Endothelial cell of umbilical vein (primary cell): ENCODE results near the gene IGFBP4. TPM values are rescaled to one million over a fixed set of nuclear protein-coding genes. Genes with fewer than 3 reads are reported as not detected.

Experiments used
- BruUV-seq: library from RNA; stranded (reverse); fragments of 400-500 nt; replicated peaks from 2 replicates; lab custom pipeline; 2021; lab: Mats Ljungman, UMichigan
- CTCF ChIA-PET: fragments of 300-600, 350-600 bp; sonication (Branson Sonifier 250); formaldehyde crosslinking; loops from one replicate; lab custom pipeline; 2021; ENCODE audit warnings: antibody characterized with exemption, inconsistent platforms; lab: Charles Lee
- POLR2A ChIA-PET: fragments of 300-600, 350-600 bp; sonication (Branson Sonifier 250); formaldehyde crosslinking; loops from one replicate; lab custom pipeline; 2021; ENCODE audit warnings: antibody characterized with exemption, inconsistent platforms; lab: Charles Lee
- DNase-seq: peaks from one replicate; pipeline ENCODE4 v3.0.0-alpha.2; 2011; ENCODE audit warnings: low read depth, low spot score
- FAIRE-seq: peaks from 2 replicates; lab custom pipeline; 2011; peaks lifted over from hg19 to GRCh38; lab: Jason Lieb, UNC
- H2AFZ ChIP-seq: 2 replicates; pipeline ENCODE4 v1.6.0; 2012; ENCODE audit warnings: low read depth, low read length, control low read depth, inconsistent platforms
- H3K27ac ChIP-seq: 2 replicates; pipeline ENCODE4 v1.5.1; 2011; ENCODE audit warnings: low read depth, mild to moderate bottlenecking, control low read depth, low read length, moderate library complexity; ENCODE audit not compliant: insufficient read depth
- H3K27me3 ChIP-seq, 2 experiments: 2 replicates each; pipeline versions ENCODE4 v1.6.0 to v1.6.1; 2011; ENCODE audit warnings: low read length in 2 of 2, mixed read lengths in 1 of 2; ENCODE audit not compliant: control insufficient read depth in 2 of 2, insufficient read depth in 2 of 2
- H3K36me3 ChIP-seq, 2 experiments: 2 replicates in 1 of 2; 3 replicates in 1 of 2; pipeline ENCODE4 v1.5.1; 2011; ENCODE audit warnings: low read length in 2 of 2, mild to moderate bottlenecking in 1 of 2, moderate library complexity in 1 of 2; ENCODE audit not compliant: control insufficient read depth in 2 of 2, insufficient read depth in 2 of 2; ENCODE audit errors: extremely low read depth in 1 of 2
- H3K4me1 ChIP-seq: 3 replicates; pipeline ENCODE4 v1.5.1; 2011; ENCODE audit warnings: mild to moderate bottlenecking, low read length; ENCODE audit not compliant: control insufficient read depth, insufficient read depth; ENCODE audit errors: extremely low read depth
- H3K4me2 ChIP-seq: 2 replicates; pipeline ENCODE4 v1.6.1; 2011; ENCODE audit warnings: low read length, control low read depth, mixed read lengths; ENCODE audit not compliant: insufficient read depth
- H3K4me3 ChIP-seq, 3 experiments: fragments of 200-600 bp in 1 of 3; sonication (generic), shearing (Covaris generic) in 1 of 3; replicated peaks in 1 of 3; 2 replicates each; pipeline ENCODE4 v1.5.1; 2011 to 2016; ENCODE audit warnings: control low read depth in 3 of 3, low read length in 3 of 3, mild to moderate bottlenecking in 2 of 3, inconsistent platforms in 1 of 3, low read depth in 1 of 3, moderate library complexity in 1 of 3; ENCODE audit not compliant: insufficient read depth in 1 of 3
- H3K79me2 ChIP-seq: 2 replicates; pipeline ENCODE4 v1.6.0; 2012; ENCODE audit warnings: low read length, inconsistent platforms; ENCODE audit not compliant: control insufficient read depth, insufficient read depth
- H3K9ac ChIP-seq: replicated peaks from 2 replicates; pipeline ENCODE3; 2011; ENCODE audit warnings: low read length, control low read depth; ENCODE audit not compliant: insufficient read depth; ENCODE audit errors: extremely low read depth
- H3K9me1 ChIP-seq: replicated peaks from 3 replicates; pipeline ENCODE4 v1.6.0; 2011; ENCODE audit warnings: mild to moderate bottlenecking, low read length; ENCODE audit not compliant: control insufficient read depth, insufficient read depth; ENCODE audit errors: extremely low read depth
- H3K9me3 ChIP-seq: replicated peaks from 2 replicates; pipeline ENCODE4 v1.5.1; 2012; ENCODE audit warnings: low read length, inconsistent platforms; ENCODE audit not compliant: control insufficient read depth, insufficient read depth
- H4K20me1 ChIP-seq: replicated peaks from 2 replicates; pipeline ENCODE3; 2011; ENCODE audit warnings: mild to moderate bottlenecking, low read length; ENCODE audit not compliant: control insufficient read depth, insufficient read depth; ENCODE audit errors: extremely low read depth
- EZH2 ChIP-seq: IDR thresholded peaks from 2 replicates; pipeline ENCODE4 v1.6.1; 2012; ENCODE audit warnings: borderline replicate concordance, low read depth, mild to moderate bottlenecking, moderate library complexity, low read length, inconsistent platforms; ENCODE audit not compliant: severe bottlenecking
- FOS ChIP-seq: IDR thresholded peaks from 2 replicates; pipeline ENCODE4 v1.6.1; 2011; ENCODE audit warnings: mild to moderate bottlenecking, low read length, moderate library complexity, borderline replicate concordance; ENCODE audit not compliant: insufficient read depth
- GATA2 ChIP-seq: IDR thresholded peaks from 2 replicates; pipeline ENCODE4 v1.7.0; 2011; ENCODE audit warnings: low read depth, mild to moderate bottlenecking, moderate library complexity, mixed read lengths, low read length; ENCODE audit not compliant: insufficient read length, insufficient read depth
- JUN ChIP-seq: IDR thresholded peaks from 2 replicates; pipeline ENCODE4 v1.6.1; 2011; ENCODE audit warnings: borderline replicate concordance, low read depth; ENCODE audit not compliant: insufficient read length, insufficient read depth
- MAX ChIP-seq: IDR thresholded peaks from 2 replicates; pipeline ENCODE4 v1.6.1; 2011; ENCODE audit not compliant: insufficient read depth, insufficient read length
- MYC ChIP-seq: IDR thresholded peaks from one replicate; pipeline ENCODE4 v1.6.1; 2011; ENCODE audit warnings: mild to moderate bottlenecking, low read depth, low read length
- POLR2A ChIP-seq: IDR thresholded peaks from 2 replicates; pipeline ENCODE4 v1.6.1; 2012; ENCODE audit warnings: low read depth, mild to moderate bottlenecking, control low read depth, low read length
- POLR2AphosphoS5 ChIP-seq: IDR thresholded peaks from 2 replicates; pipeline ENCODE4 v1.6.1; 2012; ENCODE audit warnings: low read depth, mild to moderate bottlenecking, control low read depth, low read length, moderate library complexity; ENCODE audit not compliant: insufficient read depth
- dilution Hi-C: fragments of 300-500 bp; cut with MboI; formaldehyde crosslinking; loops from one replicate; pipeline ENCODE4 v1.15.0; 2019; ENCODE audit warnings: low sequenced_read_pairs; ENCODE audit not compliant: extremely low pct_ligation_motif_present
- intact Hi-C: fragments of 100-400 bp; cut with micrococcal nuclease; formaldehyde crosslinking; loops from one replicate; pipeline ENCODE4 v1.10.0; 2022
- polyA plus RNA-seq, 4 experiments: library from polyadenylated mRNA; depleted of rRNA in 3 of 4; stranded (reverse) in 3 of 4; unstranded in 1 of 4; fragments of >200 nt; gene quantifications; 2 replicates each; pipeline versions ENCODE4 v1.2.1 to v1.2.3, GENCODE V29; 2011 to 2012; ENCODE audit warnings: missing spikeins in 1 of 4
- total RNA-seq: library from RNA; stranded (reverse); gene quantifications from 2 replicates; pipeline ENCODE4 v1.2.3, GENCODE V29; 2021
- TF ChIP-seq, protein P1 (sequence below), 2 donors: IDR thresholded peaks; 1 replicate in 1 of 2; 2 replicates in 1 of 2; pipeline ENCODE4 v1.5.1; 2011; ENCODE audit warnings: low read length in 2 of 2, mild to moderate bottlenecking in 2 of 2, moderate library complexity in 2 of 2, control low read depth in 1 of 2, inconsistent platforms in 1 of 2, low read depth in 1 of 2; ENCODE audit not compliant: insufficient read depth in 1 of 2; ENCODE audit errors: extremely low read depth in 1 of 2

Gene IGFBP4
- total and polyA plus RNA-seq, 2 donors (not counting 3 experiments of a cell fraction or from before 2014, with no cell fraction given), result 377 to 618 TPM

DNA sequence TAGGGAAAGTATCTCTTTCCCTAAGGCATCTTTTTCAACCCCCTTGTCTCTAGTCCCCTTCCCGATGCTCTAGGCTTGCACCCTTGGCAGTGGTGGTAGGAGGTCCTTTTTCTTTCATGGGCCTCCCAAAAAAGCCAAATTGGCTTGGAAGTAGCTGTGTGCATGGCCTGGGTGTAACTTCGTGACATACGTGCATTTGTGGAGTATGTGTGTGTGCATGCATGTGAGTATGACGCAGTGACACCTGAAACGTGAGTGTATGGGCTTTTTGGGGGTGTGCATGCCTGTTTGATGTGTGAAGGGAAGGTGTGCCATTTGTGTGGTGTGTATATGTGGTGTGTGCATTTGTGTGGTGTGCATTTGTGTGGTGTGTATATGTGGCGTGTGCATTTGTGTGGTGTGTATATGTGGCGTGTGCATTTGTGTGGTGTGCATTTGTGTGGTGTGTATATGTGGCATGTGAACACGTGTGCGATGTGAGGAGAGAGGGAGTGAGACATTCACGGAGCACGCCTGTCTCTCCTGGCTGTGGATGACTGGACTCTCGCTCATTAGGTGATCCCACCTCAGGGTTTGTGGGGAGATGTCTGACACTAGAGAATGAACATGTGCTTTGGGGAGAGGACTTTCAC lies 15.7 kb downstream of the IGFBP4 start:
- no TSS peak for BruUV-seq
- Histone ChIP-seq H2AFZ (no peak overlapping the region), H4K20me1 (no peaks in the 10 kb centered on the region), H3K4me1 (no peaks in the 10 kb centered on the region), H3K4me3 (no peak overlapping the region), H3K36me3 (peaks cover 16 to 46% of the 10 kb centered on the region in 2 experiments), H3K9me1 (no peaks in the 10 kb centered on the region), H3K27me3 (no peaks in the 10 kb centered on the region), H3K4me2 (no peak overlapping the region), H3K9ac (no peak overlapping the region), H3K9me3 (no peaks in the 10 kb centered on the region), H3K79me2 (no peaks in the 10 kb centered on the region), H3K27ac (no peak overlapping the region)
- no peak for DNase-seq
- POLR2A ChIA-PET, result no interaction called here
- dilution Hi-C loops, result no loop called here
- intact Hi-C loops, result no loop called here
- TF ChIP-seq EZH2 (no peak), FOS (no peak), MAX (no peak), GATA2 (no peak), POLR2AphosphoS5 (no peak), POLR2A (no peak), JUN (no peak), MYC (no peak)
- TF ChIP-seq, protein P1, sequence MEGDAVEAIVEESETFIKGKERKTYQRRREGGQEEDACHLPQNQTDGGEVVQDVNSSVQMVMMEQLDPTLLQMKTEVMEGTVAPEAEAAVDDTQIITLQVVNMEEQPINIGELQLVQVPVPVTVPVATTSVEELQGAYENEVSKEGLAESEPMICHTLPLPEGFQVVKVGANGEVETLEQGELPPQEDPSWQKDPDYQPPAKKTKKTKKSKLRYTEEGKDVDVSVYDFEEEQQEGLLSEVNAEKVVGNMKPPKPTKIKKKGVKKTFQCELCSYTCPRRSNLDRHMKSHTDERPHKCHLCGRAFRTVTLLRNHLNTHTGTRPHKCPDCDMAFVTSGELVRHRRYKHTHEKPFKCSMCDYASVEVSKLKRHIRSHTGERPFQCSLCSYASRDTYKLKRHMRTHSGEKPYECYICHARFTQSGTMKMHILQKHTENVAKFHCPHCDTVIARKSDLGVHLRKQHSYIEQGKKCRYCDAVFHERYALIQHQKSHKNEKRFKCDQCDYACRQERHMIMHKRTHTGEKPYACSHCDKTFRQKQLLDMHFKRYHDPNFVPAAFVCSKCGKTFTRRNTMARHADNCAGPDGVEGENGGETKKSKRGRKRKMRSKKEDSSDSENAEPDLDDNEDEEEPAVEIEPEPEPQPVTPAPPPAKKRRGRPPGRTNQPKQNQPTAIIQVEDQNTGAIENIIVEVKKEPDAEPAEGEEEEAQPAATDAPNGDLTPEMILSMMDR (IDR thresholded peaks at IDR 0.05; ENCODE audit: extremely low read depth in 1 of 2, insufficient read depth in 1 of 2, low read depth in 1 of 2, low read length in 2 of 2), result no peak
- no peak for FAIRE-seq
- CTCF ChIA-PET, result interaction anchor here (1.0 to 4.5 kb wide), 5 partner anchors 12 to 101 kb away, joined by 3 to 31 read pairs (median 4); no protein-coding TSS in a partner anchor
